HepG2 (cell line): ENCODE data around the gene SPCS1. TPM values are rescaled to one million over a fixed set of nuclear protein-coding genes. Genes with fewer than 3 reads are reported as not detected.
"Not testable (repeated sequence)": the region's sequence is repeated elsewhere in the genome, so short reads cannot be mapped to it uniquely, and the experiment has no call there.

Source experiments
- ATAC-seq: fragments of 200-7000 bp; cut with Tn5 transposase; 3 replicates; pipeline ENCODE4 v1.9.1; 2020; ENCODE audit warnings: mild to moderate bottlenecking, moderate library complexity
- BruUV-seq: library from RNA; stranded (reverse); fragments of 400-500 nt; replicated peaks from 2 replicates; lab custom pipeline; 2021; lab: Mats Ljungman, UMichigan
- CTCF ChIA-PET: fragments of 300-600 bp; formaldehyde crosslinking; extraction: SDS; loops from one replicate; lab custom pipeline; 2021; ENCODE audit warnings: low total read pairs, inconsistent platforms, low intra/inter-chr PET ratio; lab: Yijun Ruan, JAX
- POLR2A ChIA-PET: fragments of 350-600 bp; sonication (Branson Sonifier 250); formaldehyde crosslinking; loops from one replicate; lab custom pipeline; 2020; ENCODE audit warnings: antibody characterized with exemption, inconsistent platforms; lab: Yijun Ruan, JAX
- DNase-seq: peaks from one replicate; pipeline ENCODE4 v3.0.0-alpha.2; 2015; ENCODE audit warnings: low spot score
- FAIRE-seq: peaks from 3 replicates; lab custom pipeline; 2011; peaks lifted over from hg19 to GRCh38; lab: Jason Lieb, UNC
- H2AFZ ChIP-seq: one replicate; pipeline ENCODE4 v1.6.1; 2011; ENCODE audit warnings: low read length, inconsistent platforms
- H3K27ac ChIP-seq: fragments of 300-600 bp; 3 replicates; pipeline ENCODE4 v1.8.0; 2011; ENCODE audit warnings: mixed run types, mild to moderate bottlenecking, mixed read lengths, low read length, inconsistent platforms; ENCODE audit not compliant: insufficient read depth; ENCODE audit errors: extremely low read length
- H3K27me3 ChIP-seq, 2 experiments: fragments of 200-600 bp in 1 of 2; 2 replicates in 1 of 2; 3 replicates in 1 of 2; pipeline versions ENCODE4 v1.6.0 to v1.8.0; 2011; ENCODE audit warnings: low read length in 2 of 2, mild to moderate bottlenecking in 2 of 2, moderate library complexity in 2 of 2, inconsistent platforms in 1 of 2; ENCODE audit not compliant: insufficient read depth in 2 of 2, control insufficient read depth in 1 of 2
- H3K36me3 ChIP-seq, 2 experiments: fragments of 200-600 bp in 1 of 2; replicated peaks in 1 of 2; 2 replicates in 1 of 2; 3 replicates in 1 of 2; pipeline versions ENCODE4 v1.5.1 to v1.8.0; 2011; ENCODE audit warnings: low read length in 2 of 2, inconsistent platforms in 1 of 2; ENCODE audit not compliant: insufficient read depth in 2 of 2, control insufficient read depth in 1 of 2
- H3K4me1 ChIP-seq: 2 replicates; pipeline ENCODE4 v1.5.1; 2012; ENCODE audit warnings: low read length, inconsistent platforms; ENCODE audit not compliant: insufficient read depth
- H3K4me2 ChIP-seq: 2 replicates; pipeline ENCODE4 v1.6.0; 2011; ENCODE audit warnings: low read depth, low read length, inconsistent platforms
- H3K4me3 ChIP-seq, 3 experiments: fragments of 200-600 bp in 1 of 3; sonication (generic), shearing (Covaris generic) in 1 of 3; replicated peaks in 1 of 3; 2 replicates each; pipeline ENCODE4 v1.5.1; 2011 to 2016; ENCODE audit warnings: low read length in 3 of 3, inconsistent platforms in 2 of 3, low read depth in 2 of 3, mild to moderate bottlenecking in 2 of 3, control low read depth in 1 of 3, mixed read lengths in 1 of 3; ENCODE audit not compliant: insufficient read depth in 1 of 3
- H3K79me2 ChIP-seq: one replicate; pipeline ENCODE4 v1.6.1; 2011; ENCODE audit warnings: low read length, inconsistent platforms; ENCODE audit not compliant: insufficient read depth
- H3K9ac ChIP-seq: 2 replicates; pipeline ENCODE4 v1.6.0; 2011; ENCODE audit warnings: mild to moderate bottlenecking, low read depth, low read length, inconsistent platforms; ENCODE audit not compliant: insufficient read depth
- H3K9me3 ChIP-seq: 2 replicates; pipeline ENCODE4 v1.5.1; 2012; ENCODE audit warnings: mild to moderate bottlenecking, low read length
- H4K20me1 ChIP-seq: 2 replicates; pipeline ENCODE4 v1.6.0; 2011; ENCODE audit warnings: inconsistent platforms, mild to moderate bottlenecking, low read length, moderate library complexity; ENCODE audit not compliant: insufficient read depth
- POLR2AphosphoS2 ChIP-seq: IDR thresholded peaks from 2 replicates; pipeline ENCODE4 v1.6.1; 2011; ENCODE audit warnings: low read depth, low read length, improper control_type of control experiment
- PRDM4 ChIP-seq: sonication (generic); formaldehyde crosslinking; IDR thresholded peaks from 2 replicates; pipeline ENCODE4 v1.9.0; 2021; ENCODE audit warnings: missing genetic modification reagents, borderline replicate concordance
- ZBTB49 ChIP-seq: sonication (generic); formaldehyde crosslinking; IDR thresholded peaks from 2 replicates; pipeline ENCODE4 v1.4.0; 2020; ENCODE audit warnings: missing genetic modification reagents, borderline replicate concordance
- ZC3H13 ChIP-seq: sonication (generic); formaldehyde crosslinking; IDR thresholded peaks from 2 replicates; pipeline ENCODE4 v1.8.1; 2023; ENCODE audit warnings: mild to moderate bottlenecking, missing genetic modification reagents, moderate library complexity
- ZNF12 ChIP-seq: sonication (generic); formaldehyde crosslinking; IDR thresholded peaks from 2 replicates; pipeline ENCODE4 v1.5.0; 2020; ENCODE audit warnings: missing genetic modification reagents
- ZNF234 ChIP-seq: sonication (generic); formaldehyde crosslinking; conservative IDR thresholded peaks from 2 replicates; pipeline ENCODE4 v1.5.1; 2020; ENCODE audit warnings: mild to moderate bottlenecking, missing genetic modification reagents
- ZNF607 ChIP-seq: sonication (generic); formaldehyde crosslinking; IDR thresholded peaks from 2 replicates; pipeline ENCODE4 v1.5.1; 2020; ENCODE audit warnings: missing genetic modification reagents, mild to moderate bottlenecking, borderline replicate concordance
- ZSCAN22 ChIP-seq: sonication (generic); formaldehyde crosslinking; IDR thresholded peaks from 2 replicates; pipeline ENCODE4 v1.4.0; 2020; ENCODE audit warnings: mild to moderate bottlenecking, missing genetic modification reagents
- WGBS: methylation state at CpG from one replicate; pipeline ENCODE4 v1.1.6; 2017; ENCODE audit warnings: low lambda C conversion rate; 5-methylcytosine and 5-hydroxymethylcytosine counted together
- in situ Hi-C: cut with HindIII; loops from 2 replicates; pipeline ENCODE4 v1.10.0; 2017; ENCODE audit warnings: low pct_unique_long_range_greater_than_20kb; ENCODE audit not compliant: extremely low pct_ligation_motif_present
- intact Hi-C: fragments of 100-400 bp; cut with micrococcal nuclease; formaldehyde crosslinking; loops from one replicate; pipeline ENCODE4 v1.10.0; 2022; ENCODE audit not compliant: unreplicated experiment
- polyA plus RNA-seq, 8 experiments: library from polyadenylated mRNA; depleted of rRNA in 3 of 8; stranded (reverse) in 7 of 8; unstranded in 1 of 8; fragments of >200 nt; fragmentation: Illumina TruSeq in 4 of 8; extraction: Trizol in 4 of 8; gene quantifications; 2 replicates each; pipeline versions ENCODE4 v1.2.1 to v1.2.3, GENCODE V29; 2011 to 2016; ENCODE audit warnings: low read depth in 4 of 8, missing spikeins in 1 of 8, mixed read lengths in 1 of 8; ENCODE audit not compliant: insufficient read depth in 1 of 8
- total RNA-seq, 5 experiments: library from RNA; depleted of rRNA; stranded (reverse); fragments of >200 nt; fragmentation: Illumina TruSeq; extraction: Trizol; gene quantifications; 2 replicates each; pipeline ENCODE4 v1.2.3, GENCODE V29; 2016; ENCODE audit warnings: low read depth in 1 of 5
- TF ChIP-seq, protein P1 (sequence below): conservative IDR thresholded peaks from 2 replicates; pipeline ENCODE4 v1.6.1; 2018; ENCODE audit warnings: missing genetic modification reagents

Gene SPCS1
- total and polyA plus RNA-seq, 2 of the 13 experiments (the other 11 are each of a cell fraction or from before 2014, with no cell fraction given) = 84.6 to 120 TPM

DNA sequence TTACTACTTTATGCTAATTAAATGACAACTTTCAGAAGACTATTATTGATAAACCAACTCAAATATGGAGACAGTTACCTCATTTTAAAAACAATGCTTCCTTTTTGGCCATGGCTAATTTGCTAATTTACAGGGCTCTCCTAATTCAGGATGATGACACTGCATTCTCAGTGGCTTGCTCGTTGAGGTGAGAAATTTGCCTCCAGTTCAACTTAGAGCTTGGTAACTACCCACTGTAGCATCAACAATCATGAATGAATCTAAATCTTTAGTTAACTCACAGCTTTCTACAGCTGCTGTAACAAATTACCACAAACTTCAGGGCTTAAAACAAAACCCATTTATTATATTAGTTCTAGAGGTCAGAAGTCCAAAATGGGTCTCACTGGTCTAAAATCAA lies 34.2 kb upstream of the SPCS1 start (continued):
- TF ChIP-seq PRDM4 (CRISPR knock-in tag) = no peak
- TF ChIP-seq ZSCAN22 (CRISPR knock-in tag) = no peak
- no peak for TF ChIP-seq ZNF234 (CRISPR knock-in tag)
- no peak for TF ChIP-seq ZNF607 (CRISPR knock-in tag)
- no peak for TF ChIP-seq ZC3H13 (CRISPR knock-in tag)
- TF ChIP-seq, protein P1, sequence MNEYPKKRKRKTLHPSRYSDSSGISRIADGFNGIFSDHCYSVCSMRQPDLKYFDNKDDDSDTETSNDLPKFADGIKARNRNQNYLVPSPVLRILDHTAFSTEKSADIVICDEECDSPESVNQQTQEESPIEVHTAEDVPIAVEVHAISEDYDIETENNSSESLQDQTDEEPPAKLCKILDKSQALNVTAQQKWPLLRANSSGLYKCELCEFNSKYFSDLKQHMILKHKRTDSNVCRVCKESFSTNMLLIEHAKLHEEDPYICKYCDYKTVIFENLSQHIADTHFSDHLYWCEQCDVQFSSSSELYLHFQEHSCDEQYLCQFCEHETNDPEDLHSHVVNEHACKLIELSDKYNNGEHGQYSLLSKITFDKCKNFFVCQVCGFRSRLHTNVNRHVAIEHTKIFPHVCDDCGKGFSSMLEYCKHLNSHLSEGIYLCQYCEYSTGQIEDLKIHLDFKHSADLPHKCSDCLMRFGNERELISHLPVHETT (CRISPR knock-in tag) = no peak
- TF ChIP-seq ZBTB49 (CRISPR knock-in tag) = no peak
- TF ChIP-seq ZNF12 (CRISPR knock-in tag) = no peak
- TF ChIP-seq POLR2AphosphoS2 = no peak

DNA sequence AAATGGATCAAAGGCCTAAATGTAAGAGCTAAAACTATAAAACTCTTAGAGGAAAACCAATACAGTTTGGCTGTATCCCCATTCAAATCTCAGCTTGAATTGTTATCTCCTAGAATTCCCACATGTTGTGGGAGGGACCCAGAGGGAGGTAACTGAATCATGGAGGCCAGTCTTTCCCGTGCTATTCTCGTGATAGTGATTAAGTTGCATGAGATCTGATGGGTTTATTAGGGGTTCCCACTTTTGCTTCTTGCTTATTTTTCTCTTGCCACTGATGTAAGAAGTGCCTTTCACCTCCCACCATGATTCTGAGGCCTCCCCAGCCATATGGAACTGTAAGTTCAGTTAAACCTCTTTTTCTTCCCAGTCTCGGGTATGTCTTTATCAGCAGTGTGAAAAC lies 29.7 kb upstream of the SPCS1 start:
- H3K27me3 ChIP-seq, H3K27ac ChIP-seq, H3K9me3 ChIP-seq, ATAC-seq, DNase-seq, in situ Hi-C loops, H3K4me2 ChIP-seq, BruUV-seq, H4K20me1 ChIP-seq, H3K9ac ChIP-seq, H2AFZ ChIP-seq, intact Hi-C loops, CTCF ChIA-PET, H3K4me3 ChIP-seq, POLR2A ChIA-PET, FAIRE-seq: not testable (repeated sequence)
- 100% methylated on average over 3 of the region's 3 CpGs for WGBS
- Histone ChIP-seq H3K79me2 (peaks cover 18% of the 10 kb centered on the region), H3K4me1 (peaks cover 30% of the 10 kb centered on the region), H3K36me3 (peaks cover 12 to 59% of the 10 kb centered on the region in 2 experiments)
